ENCODE data around the gene AP2B1. TPM values are rescaled to one million over a fixed set of nuclear protein-coding genes. Genes with fewer than 3 reads are reported as not detected.
A peak's percentile ranks its signal among the peaks of the same experiment; 100 is the strongest.

Gene AP2B1
- total RNA-seq, 1 donor from 2014 or later = 187 TPM

DNA sequence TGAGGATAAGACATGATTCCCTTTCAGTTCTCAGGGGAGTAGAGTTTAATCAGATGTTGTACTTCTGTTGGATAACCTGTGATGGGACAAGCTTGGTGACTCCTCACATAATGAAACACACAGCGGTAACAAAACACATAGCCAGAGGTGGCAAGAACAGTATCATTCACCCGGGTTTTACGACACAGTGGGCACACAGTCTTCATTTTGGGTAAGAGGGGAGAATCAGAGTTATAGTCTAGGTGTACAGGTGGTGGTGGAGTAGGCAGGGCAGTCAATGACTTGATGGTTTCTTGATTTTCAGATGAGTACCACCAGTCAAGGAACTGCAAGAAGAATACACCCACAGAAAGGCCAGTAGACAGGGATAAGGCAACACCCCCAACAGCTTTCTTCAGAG is 11.4 kb upstream of the AP2B1 start:
- no peak for DNase-seq (ENCODE audit: low spot score)
- Mint-ChIP-seq H3K27ac (ENCODE audit: unreplicated experiment) (peak overlapping the region; percentile 0), H3K4me1 (ENCODE audit: low read depth) (peaks cover 34% of the 10 kb centered on the region), H3K9me3 (ENCODE audit: low read depth) (no peaks in the 10 kb centered on the region), H3K27me3 (ENCODE audit: low read depth) (no peaks in the 10 kb centered on the region), H3K4me3 (ENCODE audit: unreplicated experiment) (no peak overlapping the region), H3K36me3 (ENCODE audit: low read depth) (no peaks in the 10 kb centered on the region)
- TF ChIP-seq, protein P1, sequence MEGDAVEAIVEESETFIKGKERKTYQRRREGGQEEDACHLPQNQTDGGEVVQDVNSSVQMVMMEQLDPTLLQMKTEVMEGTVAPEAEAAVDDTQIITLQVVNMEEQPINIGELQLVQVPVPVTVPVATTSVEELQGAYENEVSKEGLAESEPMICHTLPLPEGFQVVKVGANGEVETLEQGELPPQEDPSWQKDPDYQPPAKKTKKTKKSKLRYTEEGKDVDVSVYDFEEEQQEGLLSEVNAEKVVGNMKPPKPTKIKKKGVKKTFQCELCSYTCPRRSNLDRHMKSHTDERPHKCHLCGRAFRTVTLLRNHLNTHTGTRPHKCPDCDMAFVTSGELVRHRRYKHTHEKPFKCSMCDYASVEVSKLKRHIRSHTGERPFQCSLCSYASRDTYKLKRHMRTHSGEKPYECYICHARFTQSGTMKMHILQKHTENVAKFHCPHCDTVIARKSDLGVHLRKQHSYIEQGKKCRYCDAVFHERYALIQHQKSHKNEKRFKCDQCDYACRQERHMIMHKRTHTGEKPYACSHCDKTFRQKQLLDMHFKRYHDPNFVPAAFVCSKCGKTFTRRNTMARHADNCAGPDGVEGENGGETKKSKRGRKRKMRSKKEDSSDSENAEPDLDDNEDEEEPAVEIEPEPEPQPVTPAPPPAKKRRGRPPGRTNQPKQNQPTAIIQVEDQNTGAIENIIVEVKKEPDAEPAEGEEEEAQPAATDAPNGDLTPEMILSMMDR (IDR thresholded peaks at IDR 0.05) = no peak

DNA sequence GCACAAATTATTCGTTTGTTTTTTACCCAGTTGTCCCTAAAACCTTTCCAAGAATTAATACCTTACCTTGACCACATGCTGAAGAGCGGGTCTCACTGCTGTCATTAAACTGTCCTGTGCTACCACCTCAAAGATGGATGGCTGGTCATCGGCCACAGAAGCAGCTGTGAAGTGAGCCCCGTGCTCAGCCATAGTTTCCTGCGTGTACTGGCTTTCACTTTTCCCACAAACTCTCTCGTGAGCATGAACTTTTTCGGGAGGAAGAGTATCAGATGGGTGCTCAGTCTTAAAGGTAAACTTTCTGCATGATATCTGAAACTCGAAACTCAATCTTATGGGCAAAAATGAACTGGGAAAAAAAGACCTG is 9.3 kb upstream of the AP2B1 start:
- H3K27me3 Mint-ChIP-seq (ENCODE audit: low read depth) = no peaks in the 10 kb centered on the region
- peak overlapping the region; percentile 94 for H3K4me3 Mint-ChIP-seq (ENCODE audit: unreplicated experiment)
- peaks cover 34% of the 10 kb centered on the region for H3K4me1 Mint-ChIP-seq (ENCODE audit: low read depth)
- H3K9me3 Mint-ChIP-seq (ENCODE audit: low read depth) = no peaks in the 10 kb centered on the region
- no peaks in the 10 kb centered on the region for H3K36me3 Mint-ChIP-seq (ENCODE audit: low read depth)
- H3K27ac Mint-ChIP-seq (ENCODE audit: unreplicated experiment) = peak overlapping the region; percentile 91
- TF ChIP-seq, protein P1 (IDR thresholded peaks at IDR 0.05) = no peak
- no peak for DNase-seq (ENCODE audit: low spot score)

DNA sequence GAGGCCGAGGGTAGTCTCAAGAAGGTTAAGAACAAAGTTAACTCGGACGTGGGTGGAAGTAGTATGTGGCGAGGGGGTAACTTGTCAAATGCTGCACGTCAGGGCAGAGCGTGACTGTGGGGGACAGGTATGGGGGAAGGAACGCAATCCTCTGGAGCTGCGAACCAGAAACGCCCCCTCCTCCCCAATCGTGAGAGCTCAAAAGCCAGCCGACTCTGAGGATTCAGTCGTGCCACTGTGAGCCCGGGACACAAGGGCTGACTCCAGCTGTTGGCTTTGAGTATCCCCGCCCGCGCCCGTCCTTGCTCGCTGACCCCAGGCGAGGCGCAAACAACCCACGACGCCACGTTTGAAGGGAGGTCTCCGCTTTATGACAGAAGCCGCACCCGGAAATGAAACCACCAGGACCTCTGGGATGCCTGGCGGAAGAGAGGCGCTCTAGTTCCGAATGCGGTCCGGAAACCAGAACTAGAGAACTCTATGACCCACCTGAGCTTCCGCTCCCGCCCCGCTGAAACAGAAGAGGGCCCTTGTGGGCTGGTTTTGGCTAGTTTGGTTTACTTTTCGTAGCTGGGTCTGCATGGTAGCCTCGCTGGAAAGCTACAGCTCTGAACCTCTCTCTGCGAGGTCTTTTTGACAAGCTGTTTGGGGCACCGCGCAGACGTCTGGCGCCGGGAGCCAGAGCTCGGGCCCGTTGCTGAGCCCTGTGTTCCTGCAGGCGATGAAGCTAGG is 8.8 kb upstream of the AP2B1 start, which contains the start of gene PEX12:
Gene PEX12 (minus strand): TSS at position 375 of the 732 bp plus-strand sequence. CDS start 550 bp downstream, outside the sequence.
- H3K4me1 Mint-ChIP-seq (ENCODE audit: low read depth) = peaks cover 34% of the 10 kb centered on the region
- H3K27ac Mint-ChIP-seq (ENCODE audit: unreplicated experiment) = peak within 1 kb of the TSS; percentile 91
- H3K4me3 Mint-ChIP-seq (ENCODE audit: unreplicated experiment) = peak within 1 kb of the TSS; percentile 94
- H3K27me3 Mint-ChIP-seq (ENCODE audit: low read depth) = no peaks in the 10 kb centered on the region
- H3K36me3 Mint-ChIP-seq (ENCODE audit: low read depth) = no peaks in the 10 kb centered on the region
- TF ChIP-seq, protein P1 (IDR thresholded peaks at IDR 0.05) = peak; percentile 27
- H3K9me3 Mint-ChIP-seq (ENCODE audit: low read depth) = no peaks in the 10 kb centered on the region
- DNase-seq (ENCODE audit: low spot score) = no peak

DNA sequence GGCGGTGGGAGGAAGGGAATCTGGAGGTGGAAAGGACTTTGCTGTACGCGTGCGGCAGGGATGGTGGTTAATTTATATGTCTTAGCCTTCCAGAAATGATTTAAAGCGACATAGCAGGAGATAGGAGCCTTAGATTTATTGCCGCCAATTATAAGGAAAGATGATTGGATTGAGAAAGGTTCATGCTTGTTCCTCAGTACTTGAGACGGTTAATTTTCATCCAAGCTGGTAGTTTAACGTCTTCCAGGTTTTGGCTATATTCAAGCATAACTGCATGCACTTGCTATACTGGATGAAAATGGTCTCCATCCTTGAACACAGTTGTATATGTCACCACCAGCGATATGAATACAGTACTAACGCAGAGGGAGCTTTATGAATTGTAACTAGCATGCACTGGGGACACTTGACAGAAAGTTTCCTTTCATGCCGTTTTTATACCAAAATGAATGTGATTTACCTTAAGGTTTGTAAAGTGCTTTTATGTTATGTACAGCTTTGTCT is 8.1 kb upstream of the AP2B1 start:
- peak overlapping the region; percentile 91 for H3K27ac Mint-ChIP-seq (ENCODE audit: unreplicated experiment)
- H3K27me3 Mint-ChIP-seq (ENCODE audit: low read depth) = no peaks in the 10 kb centered on the region
- H3K4me1 Mint-ChIP-seq (ENCODE audit: low read depth) = peaks cover 34% of the 10 kb centered on the region
- DNase-seq (ENCODE audit: low spot score) = no peak
- H3K9me3 Mint-ChIP-seq (ENCODE audit: low read depth) = no peaks in the 10 kb centered on the region
- peak overlapping the region; percentile 94 for H3K4me3 Mint-ChIP-seq (ENCODE audit: unreplicated experiment)
- H3K36me3 Mint-ChIP-seq (ENCODE audit: low read depth) = no peaks in the 10 kb centered on the region
- TF ChIP-seq, protein P1 (IDR thresholded peaks at IDR 0.05) = no peak

DNA sequence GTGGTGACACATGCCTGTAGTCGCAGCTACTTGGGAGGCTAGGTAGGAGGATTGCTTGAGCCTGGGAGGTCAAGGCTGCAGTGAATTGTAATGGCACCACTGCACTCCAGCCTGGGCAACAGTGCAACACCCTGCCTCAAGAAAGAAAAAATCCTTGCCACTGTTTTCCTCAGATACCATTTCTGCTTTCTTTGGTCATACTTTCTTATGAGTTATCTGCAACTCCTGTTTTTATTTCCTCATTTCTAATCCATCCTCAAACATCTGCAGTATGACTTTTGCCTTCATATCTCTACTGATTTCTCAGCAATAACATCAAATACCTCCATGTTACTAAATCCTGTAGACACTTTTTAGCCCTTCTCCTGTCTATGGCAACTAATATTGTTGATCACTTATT is 3.1 kb upstream of the AP2B1 start:
- TF ChIP-seq, protein P1 (IDR thresholded peaks at IDR 0.05) = no peak
- DNase-seq (ENCODE audit: low spot score) = no peak
- H3K36me3 Mint-ChIP-seq (ENCODE audit: low read depth) = peaks cover 4% of the 10 kb centered on the region
- no peaks in the 10 kb centered on the region for H3K9me3 Mint-ChIP-seq (ENCODE audit: low read depth)
- H3K27me3 Mint-ChIP-seq (ENCODE audit: low read depth) = no peaks in the 10 kb centered on the region
- no peak overlapping the region for H3K27ac Mint-ChIP-seq (ENCODE audit: unreplicated experiment)
- peaks cover 24% of the 10 kb centered on the region for H3K4me1 Mint-ChIP-seq (ENCODE audit: low read depth)
- no peak overlapping the region for H3K4me3 Mint-ChIP-seq (ENCODE audit: unreplicated experiment)
